GM21717 (cell line): ENCODE results near the gene ADAM8.

Experiments used
- ATAC-seq: cut with Tn5 transposase; IDR thresholded peaks from one replicate; pipeline ENCODE4 v1.9.1; 2021; ENCODE audit warnings: mild to moderate bottlenecking, moderate library complexity; ENCODE audit not compliant: unreplicated experiment

The ADAM8 gene

DNA sequence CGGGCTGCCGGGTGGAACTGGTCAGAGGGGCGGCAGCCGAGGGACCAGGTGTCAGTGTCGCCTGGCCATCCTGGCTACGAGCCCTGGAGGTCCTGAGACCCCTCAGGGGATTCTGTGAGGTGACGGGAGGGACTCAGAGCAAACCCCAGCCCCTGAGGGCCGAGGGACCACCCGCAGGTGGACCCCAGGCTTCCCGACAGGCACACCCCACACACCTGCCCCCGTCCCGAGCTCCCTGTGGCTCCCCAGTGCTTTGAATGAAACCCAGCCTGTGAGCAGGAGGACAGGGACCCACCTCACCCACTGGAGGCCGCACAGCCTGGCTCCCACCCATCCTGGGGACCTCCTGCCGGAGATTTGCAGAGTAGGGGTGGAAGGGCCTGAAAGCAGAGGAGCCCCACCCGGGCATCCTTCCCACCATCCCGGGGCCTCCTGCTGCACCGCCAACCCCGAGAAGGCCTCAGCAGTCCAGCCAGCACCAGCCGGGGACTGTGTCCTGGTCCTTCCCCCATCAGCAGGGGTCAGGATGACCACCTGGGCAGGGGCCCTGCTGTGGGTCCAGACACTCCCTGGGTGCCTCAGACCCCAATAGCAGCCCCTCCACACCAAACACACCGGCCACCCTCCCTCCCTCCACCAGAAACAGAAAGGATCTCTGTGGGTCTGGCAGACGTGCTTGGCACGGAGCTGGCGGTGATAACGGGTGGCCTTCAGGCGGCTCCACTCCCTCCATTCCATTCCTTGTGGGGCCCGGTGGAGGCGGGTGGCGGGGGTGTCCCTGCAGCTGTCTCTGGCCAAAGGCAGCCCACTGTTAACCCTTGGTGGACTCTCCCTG is 25.1 kb downstream of the ADAM8 start:
- no peak for ATAC-seq

DNA sequence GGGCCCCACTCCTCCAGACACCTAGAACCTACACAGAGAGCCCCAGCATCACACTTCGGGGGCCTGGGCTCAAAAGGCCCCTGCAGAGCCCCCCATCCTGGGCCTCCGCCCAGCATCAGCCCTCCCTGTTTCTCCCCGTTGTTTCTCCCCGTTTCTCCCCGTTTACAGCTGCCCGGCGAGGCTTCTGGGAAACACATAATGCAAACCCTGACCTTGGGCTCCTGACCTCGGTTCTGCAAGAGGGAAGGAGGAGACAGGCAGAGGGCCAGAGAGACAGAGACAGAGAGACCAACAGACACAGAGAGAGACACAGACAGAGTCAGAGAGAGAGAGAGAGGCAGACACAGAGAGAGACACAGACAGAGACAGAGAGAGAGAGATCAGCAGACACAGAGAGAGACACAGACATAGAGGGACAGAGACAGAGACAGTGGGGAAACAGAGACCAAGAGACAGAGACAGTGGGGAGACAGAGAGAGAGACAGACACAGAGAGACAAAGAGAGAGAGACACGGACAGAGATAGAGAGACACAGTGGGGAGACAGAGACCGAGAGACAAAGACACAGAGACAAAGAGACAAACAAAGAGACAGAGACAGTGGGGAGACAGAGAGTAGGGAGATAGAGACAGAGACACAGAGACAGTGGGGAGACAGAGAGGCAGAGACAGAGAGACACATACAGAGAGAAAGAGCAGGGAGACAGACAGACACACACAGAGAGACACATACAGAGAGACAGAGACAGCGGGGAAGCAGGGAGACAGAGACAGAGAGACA is 26.5 kb downstream of the ADAM8 start:
- ATAC-seq: no peak

DNA sequence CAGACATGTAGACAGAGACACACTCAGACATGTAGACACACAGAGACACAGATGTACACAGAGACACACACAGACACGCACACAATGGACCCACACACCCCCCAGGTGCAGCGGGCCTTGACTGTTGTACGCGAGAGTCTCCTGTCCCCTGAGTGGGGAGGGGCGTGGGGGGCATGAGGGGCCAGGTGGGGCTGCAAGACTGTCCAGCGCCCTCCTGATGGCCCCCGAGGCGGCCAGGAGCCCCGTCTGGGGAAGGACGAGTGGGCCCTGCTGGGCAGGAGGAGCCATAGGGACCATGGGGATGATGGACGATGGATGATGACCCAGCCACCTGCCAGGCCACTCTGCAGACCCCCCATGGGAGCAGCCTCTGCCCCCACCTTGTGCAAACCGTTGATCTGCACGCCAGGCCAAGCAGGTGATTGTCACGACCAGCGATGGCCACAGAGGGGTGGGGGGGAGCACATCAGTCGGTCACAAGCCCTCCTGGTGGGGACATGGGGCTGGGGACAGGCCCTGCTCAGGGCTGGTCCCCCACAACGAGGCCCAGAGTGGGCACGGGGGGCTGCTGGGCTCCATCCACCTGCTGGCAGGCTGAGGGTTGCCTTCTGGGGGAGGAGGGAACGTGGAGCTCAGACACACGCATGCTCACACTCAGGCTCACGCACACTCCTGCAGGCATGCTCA is 27.4 kb downstream of the ADAM8 start:
- ATAC-seq: no peak

DNA sequence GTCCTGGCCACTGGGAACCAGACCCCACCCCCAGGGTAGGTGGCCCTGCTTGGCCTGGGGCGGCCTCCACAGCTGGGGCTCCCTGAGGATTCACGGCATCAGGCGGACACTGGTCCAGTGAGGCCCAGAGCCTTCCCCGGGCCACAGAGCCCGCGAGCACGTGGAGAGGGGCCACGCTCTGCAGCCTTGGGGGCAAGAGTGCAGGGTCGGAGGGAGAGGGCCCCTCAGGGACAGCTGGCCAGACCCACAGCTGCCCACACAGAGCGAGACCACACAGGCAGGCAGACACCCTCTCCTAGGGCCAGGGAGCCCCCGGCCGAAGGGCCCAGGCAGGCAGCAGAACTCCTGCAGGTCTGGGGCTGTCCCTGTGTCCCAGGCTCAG is 28.3 kb downstream of the ADAM8 start:
- no peak for ATAC-seq

DNA sequence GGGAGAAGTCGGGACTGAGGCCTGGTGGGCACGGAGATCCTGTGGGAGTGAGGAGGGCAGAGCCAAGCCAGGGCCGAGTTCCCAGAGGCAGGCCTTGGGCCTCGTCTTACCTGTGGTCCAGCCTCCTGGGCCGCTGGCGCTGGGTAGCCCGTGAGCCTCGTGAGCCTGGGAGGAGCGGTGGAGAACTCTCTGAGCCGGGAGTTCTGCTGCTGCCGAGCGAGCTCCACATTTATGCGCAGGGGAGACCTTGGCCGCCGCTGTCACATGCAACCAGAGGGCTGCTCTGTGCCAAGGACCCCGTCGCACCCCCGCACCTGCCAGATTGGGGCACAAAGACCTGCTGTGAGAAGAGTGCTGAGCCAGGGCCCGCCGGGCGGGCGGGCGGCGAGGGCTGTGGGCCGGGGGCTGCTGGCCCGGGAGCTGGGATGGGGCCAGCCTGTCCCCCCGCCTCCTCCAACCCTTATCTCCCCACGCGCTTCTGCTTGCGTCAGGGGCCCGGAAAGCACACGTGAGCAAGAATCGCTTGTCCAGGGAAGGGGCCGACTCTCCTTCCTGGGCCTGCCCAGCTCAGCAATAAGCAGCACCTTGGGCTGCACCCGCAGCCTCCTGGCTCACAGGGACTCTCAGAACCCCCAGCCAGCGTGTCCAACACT is 28.9 kb downstream of the ADAM8 start:
- ATAC-seq: no peak

DNA sequence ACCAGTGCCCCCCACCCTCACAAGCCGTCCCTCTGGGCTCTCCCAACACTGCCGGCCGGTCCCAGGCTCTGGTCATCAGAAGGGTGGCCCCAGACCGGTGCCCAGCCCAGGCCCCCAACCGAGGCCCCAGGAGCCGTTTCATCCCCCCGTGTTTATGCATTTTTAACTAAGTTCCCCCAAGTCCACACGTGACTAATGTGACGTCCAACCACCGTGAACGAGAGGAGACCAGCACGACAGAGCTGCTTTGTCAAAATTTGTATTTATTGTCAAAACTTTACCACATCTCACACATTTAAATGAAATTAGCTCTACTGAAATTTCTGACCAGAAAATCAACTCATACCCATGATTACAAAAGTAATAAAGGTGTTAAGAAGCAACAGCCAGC is 30.4 kb downstream of the ADAM8 start:
- no peak for ATAC-seq

DNA sequence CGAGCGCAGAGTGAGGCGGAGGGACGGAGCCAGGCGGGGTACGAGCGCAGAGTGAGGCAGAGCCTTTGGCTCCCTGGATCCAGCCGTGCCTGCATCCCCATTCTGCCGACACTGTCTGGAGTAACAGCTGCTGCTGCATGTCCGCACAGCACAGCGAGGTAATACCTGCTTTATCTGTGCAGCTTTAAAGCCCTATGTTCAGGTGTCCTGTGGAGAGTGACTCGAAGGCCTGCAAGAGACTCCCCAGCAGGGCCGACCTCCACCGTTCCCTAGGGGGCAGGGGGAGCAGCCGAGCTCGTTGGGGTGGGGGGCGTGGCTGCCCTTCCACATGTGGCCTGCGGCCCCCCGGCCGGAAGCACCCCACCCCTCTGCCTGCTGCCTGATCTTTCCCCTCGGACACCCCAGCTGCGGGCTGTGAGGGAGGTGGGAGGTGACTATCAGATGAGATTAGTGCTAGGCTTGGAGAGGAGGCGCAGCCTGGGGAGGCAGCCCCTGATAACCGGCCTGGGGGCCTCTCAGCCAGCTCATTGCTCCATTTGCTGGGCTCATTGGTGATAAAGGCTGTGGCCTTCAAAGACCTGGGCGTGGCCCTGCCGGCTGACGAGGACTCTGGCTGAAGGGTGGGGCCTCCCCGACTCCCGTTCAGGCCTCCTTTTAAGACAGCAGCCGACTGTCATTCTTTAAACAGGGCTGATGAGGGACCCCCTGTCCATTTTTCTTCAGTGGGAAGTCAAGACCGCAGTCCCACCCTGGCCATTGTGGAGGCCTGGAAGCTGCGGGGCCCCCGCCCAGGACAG is 31.0 kb downstream of the ADAM8 start:
- ATAC-seq: no peak

DNA sequence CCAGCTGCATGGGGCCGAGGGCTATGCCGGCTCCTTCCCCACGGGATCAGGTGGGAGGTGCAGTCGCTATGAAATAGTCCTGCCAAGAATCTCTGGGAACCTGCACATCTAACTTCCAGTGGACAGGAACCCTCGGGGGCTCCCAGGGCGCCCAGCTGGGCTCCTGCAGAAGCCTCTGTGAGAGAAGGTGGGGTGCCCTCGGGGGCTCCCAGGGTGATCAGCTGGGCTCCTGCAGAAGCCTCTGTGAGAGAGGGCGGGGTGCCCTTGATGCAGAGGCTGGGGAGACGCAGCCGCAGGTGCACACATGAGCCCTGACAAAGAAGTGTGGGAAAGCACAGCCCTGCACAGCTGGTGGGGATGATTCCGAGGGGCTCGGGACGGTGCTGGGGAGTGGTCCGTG is 33.1 kb downstream of the ADAM8 start:
- no peak for ATAC-seq

DNA sequence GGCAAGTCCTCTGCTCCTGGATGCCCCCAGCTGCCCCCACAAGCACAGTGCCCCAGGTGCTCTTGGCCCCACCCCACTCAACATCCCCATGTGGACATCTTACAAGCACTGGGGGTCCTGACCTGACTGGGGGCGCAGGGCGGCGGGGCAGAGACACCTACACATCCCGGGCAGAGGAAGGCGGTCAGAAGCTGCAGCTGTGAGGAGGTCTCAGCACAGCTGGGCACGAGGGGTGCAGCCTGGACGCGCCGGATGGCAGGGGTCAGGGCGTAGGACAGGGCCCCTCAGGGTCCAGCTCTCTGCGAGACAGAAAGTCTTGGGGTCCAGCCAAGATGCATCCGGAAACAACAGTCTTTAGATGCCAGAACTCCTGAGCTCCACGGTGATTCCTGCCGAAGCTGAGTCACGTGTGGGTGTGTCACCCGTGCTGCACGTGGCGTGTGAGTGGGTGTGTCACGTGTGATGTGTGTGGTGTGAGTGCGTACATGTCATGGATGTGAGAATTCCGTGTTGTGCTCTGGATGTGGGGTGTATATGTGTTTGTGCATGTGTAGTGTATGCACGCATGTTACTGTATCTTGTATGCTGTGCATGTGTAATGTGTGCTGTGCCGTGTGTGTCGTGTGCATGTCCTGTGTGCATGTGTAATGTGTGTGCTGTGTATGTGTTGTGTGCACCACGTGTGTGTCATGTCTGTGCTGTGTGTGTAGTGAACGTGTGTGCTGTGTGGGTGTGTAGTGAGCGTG is 33.9 kb downstream of the ADAM8 start:
- no peak for ATAC-seq

DNA sequence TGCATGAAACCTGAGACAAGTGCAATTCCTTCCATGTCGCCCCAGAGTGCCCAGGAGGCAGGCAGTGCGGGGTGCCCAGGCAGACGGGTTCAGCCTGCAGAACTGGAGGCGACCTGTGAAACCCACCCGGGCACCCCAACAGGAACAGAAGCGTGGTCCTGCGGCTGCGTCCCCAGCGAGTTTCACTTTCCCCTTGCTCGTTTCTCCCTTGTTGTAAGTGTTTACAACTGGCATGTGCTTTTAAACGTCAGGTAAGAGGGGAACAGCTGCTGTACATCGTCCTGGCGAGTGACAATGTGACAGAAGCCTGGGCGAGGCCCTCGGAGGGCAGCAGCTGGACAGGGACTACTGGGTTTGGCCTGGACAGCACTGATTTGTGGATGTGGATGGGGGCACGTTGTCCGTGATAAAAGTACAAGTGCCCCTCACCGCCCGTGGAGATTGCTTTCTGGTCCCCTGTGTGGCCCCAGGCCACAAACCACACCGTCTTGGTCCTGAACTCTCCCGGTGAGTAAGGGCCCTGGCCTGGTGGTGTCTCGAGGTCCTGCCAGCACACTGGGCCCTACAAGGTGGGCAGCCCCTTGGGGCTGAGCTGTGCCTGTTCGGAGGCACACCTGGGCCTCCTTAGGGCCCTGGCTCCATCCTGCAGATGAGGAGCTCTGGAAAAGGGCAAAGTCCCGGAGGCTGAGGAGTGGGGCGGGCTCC is 35.0 kb downstream of the ADAM8 start:
- ATAC-seq: no peak

DNA sequence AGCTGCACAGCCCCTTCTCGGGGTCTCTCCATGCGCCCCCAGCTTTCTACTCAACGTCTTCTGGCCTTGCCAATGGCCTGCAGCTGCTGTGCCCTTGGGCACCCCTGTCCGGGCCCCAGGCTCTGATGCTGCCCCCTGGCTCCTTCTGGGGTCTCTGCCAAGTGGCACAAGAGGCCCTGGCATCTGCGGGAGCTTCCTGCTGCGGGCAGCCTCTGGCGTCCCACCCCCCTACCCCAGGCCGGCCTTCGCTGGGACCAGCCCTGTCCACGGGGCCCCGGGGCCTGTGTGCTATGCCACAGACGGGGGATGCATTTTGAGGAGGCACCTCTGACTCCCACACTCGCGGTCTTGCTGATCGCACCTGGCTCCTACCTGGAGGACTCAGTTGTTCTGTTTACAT is 36.7 kb downstream of the ADAM8 start:
- no peak for ATAC-seq

DNA sequence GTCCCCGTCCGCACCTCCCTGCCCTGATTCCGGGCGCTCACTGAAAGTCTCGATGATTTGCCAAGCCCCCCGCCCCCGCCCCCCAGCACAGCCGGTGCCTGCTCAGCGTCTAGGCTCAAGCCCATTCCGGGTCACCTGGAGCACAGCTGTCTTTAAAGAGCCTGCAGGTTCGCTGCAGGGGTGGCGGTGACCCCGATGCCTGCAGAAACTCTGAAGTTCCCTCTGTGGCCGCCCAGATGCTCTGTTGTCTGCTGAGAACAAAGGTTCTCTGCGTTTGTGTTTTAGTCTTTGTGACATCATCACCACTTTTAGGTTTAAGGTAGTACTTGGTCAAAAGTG is 38.2 kb downstream of the ADAM8 start:
- no peak for ATAC-seq

DNA sequence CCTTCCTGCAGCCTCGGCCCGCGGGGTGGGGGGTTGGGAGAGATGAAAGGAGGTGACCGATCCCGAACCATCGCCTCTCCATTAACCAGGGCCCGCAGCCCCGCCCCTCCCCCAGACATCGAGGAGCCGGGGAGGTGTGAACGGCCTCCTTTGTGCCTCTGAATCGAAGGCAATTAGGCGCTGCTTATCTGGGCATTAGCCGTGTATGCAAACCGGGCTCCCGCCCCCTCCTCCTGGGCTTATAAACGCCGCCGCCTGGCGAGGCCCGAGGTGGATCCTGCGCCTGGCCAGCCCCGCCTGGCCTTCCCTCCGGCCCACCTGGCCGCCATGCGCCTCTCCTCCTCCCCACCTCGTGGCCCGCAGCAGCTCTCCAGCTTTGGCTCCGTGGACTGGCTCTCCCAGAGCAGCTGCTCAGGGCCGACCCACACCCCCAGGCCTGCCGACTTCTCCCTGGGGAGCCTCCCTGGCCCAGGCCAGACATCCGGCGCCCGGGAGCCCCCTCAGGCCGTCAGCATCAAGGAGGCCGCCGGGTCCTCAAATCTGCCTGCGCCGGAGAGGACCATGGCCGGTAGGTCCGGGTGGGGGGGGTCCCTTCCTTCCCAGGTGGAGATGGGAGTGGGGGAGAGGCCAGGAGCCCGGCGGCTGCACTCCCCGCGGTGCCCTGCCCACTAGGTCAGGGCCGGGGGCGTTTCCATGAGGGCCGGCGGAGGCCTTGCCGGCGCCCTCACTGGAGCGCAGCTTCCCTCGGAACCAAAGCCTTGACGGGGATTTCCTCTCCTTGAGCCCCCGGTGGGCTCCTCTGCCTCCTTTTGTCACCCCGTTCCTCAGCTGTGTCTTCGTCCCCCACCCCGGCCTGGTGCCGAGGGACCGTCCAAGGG is 38.8 kb downstream of the ADAM8 start, which contains the start of gene VENTX:
Gene VENTX (plus strand): TSS at position 268 of the 878 bp plus-strand sequence. CDS start 60 bp downstream, at position 328.
- ATAC-seq: no peak

DNA sequence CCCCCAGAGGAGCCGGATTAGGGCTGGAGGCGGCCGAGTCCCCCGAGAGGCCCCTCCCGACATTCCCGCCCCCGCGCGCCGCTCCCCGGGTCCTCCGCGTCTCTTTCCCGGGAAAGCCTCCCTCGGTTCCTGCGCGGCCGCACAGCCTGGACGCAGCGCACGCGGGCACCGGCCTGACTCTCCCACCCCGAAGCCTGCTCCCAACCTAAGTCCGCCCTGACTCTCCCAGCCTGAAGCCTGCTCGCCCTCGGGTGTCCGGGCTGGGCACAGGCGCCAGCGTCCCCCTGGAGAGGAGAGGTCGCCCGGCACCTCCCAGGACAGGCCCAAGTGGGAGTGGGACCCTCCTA is 39.5 kb downstream of the ADAM8 start:
- ATAC-seq: no peak

DNA sequence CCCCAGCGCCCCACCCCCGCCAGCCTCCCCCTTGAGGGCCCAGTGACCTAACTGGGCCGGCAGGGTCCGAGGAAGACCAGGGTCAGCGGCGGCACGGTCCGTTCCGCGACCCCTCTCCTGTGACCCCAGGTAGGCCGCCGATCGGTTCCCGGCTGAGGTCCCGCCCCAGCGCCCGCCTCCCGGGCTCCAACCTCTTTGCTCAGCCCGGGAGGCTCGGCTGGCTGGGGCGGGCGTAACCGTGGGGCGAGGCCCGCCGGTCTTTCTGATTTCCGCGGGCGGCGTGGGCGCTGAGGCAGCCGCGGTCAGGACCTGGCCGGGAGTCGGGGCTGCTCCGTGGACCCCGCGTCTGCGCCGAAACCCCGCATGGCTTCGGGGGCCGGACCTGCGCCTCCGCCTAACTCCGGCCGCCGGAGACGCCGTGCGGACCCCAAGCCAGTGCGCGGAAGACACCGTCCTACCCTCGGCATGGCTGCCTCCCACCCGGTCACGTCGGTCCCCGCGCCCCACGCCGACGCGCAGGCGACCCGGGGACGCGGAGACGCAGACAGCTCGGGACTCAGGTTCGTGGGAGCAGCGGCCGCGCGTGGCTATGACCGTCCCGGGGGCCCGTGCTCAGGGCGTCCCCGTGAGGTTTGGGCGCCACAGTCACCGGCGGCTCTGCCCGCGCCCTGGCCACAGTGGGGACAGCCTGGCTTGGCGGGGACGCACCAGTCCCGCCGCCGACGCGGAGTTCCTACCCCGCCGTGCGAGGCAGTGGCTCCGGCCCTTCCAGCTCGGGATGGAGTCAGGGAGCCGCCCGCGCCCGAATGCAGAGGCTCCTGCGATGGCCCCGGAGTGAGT is 40.0 kb downstream of the ADAM8 start:
- ATAC-seq: no peak

DNA sequence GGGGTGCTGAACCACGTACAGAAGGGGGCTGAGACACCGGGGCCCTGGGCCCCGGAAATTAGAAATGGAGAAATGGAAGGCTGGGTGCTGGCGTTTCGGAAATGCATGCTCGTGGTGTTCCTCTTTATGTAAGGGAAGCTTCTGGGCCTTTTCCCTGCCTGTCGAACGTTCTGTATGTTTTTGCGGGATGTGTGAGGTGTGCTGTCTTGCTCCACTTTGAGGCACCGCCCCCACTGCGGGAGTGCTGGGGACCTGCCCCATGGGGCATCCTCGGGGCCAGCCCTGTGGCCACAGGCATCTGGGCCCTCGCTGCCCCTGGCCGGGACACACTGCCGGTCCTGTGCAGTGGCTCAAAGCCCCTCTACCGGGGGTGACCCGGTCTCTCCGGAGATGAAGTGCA is 40.7 kb downstream of the ADAM8 start:
- no peak for ATAC-seq

DNA sequence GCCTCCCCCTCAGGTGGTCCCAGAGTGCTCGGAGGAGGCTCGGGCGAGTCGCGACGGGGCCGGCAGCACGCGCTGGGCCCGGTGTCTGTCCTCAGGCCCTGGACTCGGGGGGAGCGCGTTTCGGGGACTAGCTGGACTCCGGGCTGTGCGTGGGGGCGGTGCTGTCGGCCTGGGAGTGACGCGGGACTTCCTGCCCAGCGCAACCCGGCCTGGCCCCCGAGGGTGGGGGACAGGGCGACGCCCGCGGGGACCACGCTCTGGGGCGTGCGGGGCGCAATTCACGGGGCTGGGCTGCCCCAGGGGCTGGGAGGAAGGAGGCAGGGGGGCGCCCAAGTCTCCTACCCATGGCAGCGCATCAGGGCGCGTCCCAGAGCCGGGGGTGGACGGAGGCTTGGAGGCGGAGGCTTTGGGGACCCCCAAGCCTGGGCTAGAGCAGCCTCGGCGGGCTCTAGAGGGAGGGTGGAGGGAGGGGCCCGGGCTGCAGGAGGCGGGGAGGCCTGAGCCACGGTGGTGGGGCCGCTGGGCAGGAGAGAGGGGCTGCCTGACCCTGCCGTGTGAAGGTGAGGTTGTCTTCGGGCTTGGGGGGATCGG is 41.3 kb downstream of the ADAM8 start:
- ATAC-seq: no peak
